Measurements from ENCODE around the gene MYLK4. TPM values are rescaled to one million over a fixed set of nuclear protein-coding genes. Genes with fewer than 3 reads are reported as not detected.

Gene MYLK4
- total RNA-seq, 4 donors from 2014 or later: 0.49 to 1.9 (median 1.0) TPM

DNA sequence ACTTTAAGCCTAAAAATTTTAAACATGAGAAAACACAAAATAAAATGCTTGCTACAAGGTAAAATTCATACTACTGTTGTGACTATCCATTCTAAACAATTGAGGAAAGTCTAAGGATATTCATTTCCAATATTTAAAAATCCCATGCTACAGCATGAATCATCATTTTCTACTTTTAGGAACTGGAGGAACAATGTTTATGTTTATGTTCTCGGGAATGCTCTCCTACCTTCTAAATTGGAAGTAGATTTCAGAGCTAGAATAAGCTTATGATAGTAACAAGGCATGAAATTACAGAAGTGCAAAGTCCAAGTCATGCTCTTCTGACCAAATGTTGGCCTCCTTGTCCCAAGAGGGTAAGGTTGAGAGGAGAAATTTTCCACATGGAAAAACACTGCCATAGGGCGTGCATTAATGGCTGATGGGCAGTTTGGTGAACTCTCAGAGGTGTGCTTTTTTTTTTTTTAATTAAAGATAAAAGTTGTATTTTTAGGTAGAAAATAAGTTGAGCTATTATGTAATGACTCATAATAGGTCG, 6.0 kb upstream of the MYLK4 start:
- Histone ChIP-seq H3K36me3 (no peaks in the 10 kb centered on the region), H3K4me3 (no peak overlapping the region), H3K27ac (no peak overlapping the region), H3K4me1 (no peaks in the 10 kb centered on the region), H3K27me3 (no peaks in the 10 kb centered on the region), H3K9me3 (no peaks in the 10 kb centered on the region)
- no peak for DNase-seq
- 79 to 84% methylated on average over 3 of the region's 3 CpGs for WGBS, 2 donors
- intact Hi-C loops (cut with DNase I): no loop called here
- TF ChIP-seq, protein P1, sequence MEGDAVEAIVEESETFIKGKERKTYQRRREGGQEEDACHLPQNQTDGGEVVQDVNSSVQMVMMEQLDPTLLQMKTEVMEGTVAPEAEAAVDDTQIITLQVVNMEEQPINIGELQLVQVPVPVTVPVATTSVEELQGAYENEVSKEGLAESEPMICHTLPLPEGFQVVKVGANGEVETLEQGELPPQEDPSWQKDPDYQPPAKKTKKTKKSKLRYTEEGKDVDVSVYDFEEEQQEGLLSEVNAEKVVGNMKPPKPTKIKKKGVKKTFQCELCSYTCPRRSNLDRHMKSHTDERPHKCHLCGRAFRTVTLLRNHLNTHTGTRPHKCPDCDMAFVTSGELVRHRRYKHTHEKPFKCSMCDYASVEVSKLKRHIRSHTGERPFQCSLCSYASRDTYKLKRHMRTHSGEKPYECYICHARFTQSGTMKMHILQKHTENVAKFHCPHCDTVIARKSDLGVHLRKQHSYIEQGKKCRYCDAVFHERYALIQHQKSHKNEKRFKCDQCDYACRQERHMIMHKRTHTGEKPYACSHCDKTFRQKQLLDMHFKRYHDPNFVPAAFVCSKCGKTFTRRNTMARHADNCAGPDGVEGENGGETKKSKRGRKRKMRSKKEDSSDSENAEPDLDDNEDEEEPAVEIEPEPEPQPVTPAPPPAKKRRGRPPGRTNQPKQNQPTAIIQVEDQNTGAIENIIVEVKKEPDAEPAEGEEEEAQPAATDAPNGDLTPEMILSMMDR (IDR thresholded peaks at IDR 0.05): no peak
- TF ChIP-seq POLR2A (IDR thresholded peaks at IDR 0.05): no peak

DNA sequence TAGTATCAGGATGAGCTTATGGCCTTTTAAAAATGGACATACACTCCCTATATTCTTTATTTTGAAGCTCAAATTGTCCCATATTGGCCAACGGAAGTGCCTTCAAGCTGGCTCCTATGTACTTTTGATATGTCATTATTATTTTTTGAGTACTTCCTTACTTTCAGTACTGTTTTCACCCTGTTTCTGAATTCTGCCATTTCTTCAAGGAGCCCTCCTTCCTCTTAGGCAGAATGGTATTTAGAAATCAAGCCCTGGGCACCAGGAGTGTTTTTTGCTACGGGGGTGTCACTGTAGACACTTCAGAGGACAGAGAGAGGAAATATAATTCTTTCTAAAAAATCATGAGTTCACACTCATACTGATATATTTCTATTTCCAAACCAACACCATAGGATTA, 5.5 kb upstream of the MYLK4 start:
- intact Hi-C loops (cut with DNase I): no loop called here
- no peaks in the 10 kb centered on the region for H3K27me3 ChIP-seq

DNA sequence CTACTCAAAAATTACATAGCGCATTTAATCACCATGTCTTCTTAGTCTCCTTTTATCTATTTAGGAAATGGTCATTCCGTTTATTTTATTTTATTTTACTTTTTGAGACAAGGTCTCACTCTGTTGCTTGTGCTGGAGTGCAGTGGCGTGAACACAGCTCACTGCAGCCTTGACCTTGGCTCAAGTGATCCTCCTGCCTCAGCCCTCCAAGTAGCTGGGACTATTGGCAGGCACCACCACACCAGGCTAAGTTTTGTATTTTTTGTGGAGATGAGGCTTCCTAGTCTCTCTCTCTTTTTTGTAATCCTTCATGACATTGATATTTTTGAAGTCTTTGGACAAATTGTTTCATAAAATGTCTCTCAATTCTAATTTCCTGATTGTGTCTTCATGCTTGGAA, 4.7 kb upstream of the MYLK4 start:
- H3K4me3 ChIP-seq: no peak overlapping the region
- H3K4me1 ChIP-seq: no peaks in the 10 kb centered on the region
- H3K27me3 ChIP-seq: no peaks in the 10 kb centered on the region
- TF ChIP-seq, protein P1 (IDR thresholded peaks at IDR 0.05): no peak
- H3K27ac ChIP-seq: no peak overlapping the region
- DNase-seq: no peak
- no peaks in the 10 kb centered on the region for H3K36me3 ChIP-seq
- H3K9me3 ChIP-seq: no peaks in the 10 kb centered on the region
- intact Hi-C loops (cut with DNase I): no loop called here
- WGBS, 2 donors: 86 to 92% methylated on average over 3 of the region's 3 CpGs

More for the DNA sequence above, 5.5 kb upstream of the MYLK4 start:
- Histone ChIP-seq H3K4me1 (no peaks in the 10 kb centered on the region), H3K4me3 (no peak overlapping the region), H3K36me3 (no peaks in the 10 kb centered on the region), H3K9me3 (no peaks in the 10 kb centered on the region), H3K27ac (no peak overlapping the region)
- TF ChIP-seq, protein P1 (IDR thresholded peaks at IDR 0.05): no peak
- TF ChIP-seq POLR2A (IDR thresholded peaks at IDR 0.05): no peak
- WGBS, 2 donors: 73% methylated on average over 2 of the region's 2 CpGs
- no peak for DNase-seq

DNA sequence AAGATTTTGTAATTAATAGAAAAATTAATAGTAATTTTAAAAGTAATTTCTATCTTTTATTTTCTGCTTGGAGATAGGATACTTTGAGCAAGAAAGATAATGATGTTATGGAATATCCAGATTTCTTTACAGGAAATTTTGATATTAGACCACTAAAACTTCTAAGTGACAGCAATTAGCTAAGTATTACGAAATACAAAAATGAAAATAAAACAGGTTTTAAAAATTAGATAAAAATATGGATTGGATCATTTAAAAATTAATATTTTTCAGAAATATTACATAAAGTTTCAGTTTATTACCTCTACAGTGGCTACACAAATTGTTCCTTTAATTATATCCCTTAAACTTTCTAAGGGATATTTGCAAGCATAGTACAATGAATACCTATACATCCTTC, 4.2 kb upstream of the MYLK4 start:
- Histone ChIP-seq H3K36me3 (no peaks in the 10 kb centered on the region), H3K27me3 (no peaks in the 10 kb centered on the region), H3K9me3 (no peaks in the 10 kb centered on the region), H3K4me3 (no peak overlapping the region), H3K4me1 (peaks cover 0 to 3% (median 0%) of the 10 kb centered on the region in 3 donors), H3K27ac (no peak overlapping the region)
- intact Hi-C loops (cut with DNase I): loop anchor here (5.0 kb wide), 1 partner anchor 1158 kb away; no protein-coding TSS in a partner anchor
- no peak for TF ChIP-seq POLR2A (IDR thresholded peaks at IDR 0.05)
- TF ChIP-seq, protein P1 (IDR thresholded peaks at IDR 0.05): no peak
- 77 to 88% methylated on average over 1 of the region's 1 CpG for WGBS, 2 donors
- DNase-seq: no peak

DNA sequence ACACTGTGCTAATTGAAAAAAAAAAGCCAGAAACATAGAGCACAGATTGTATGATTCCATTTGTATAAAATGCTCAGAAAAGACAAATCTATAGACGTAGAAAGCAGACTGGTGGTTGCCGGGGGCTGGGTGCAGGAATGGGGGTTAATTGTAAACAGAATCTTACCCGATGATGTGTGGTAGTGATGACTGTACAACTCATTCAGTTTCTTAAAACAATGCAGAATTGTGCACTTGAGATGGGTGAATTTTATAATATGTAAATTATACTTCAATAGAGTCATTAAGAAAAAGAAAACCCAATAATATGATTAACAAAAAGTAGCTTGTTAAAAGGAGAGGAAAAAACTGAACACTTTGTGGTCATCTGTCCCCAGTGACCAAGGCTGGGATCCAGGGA, 3.7 kb upstream of the MYLK4 start:
- Histone ChIP-seq H3K4me3 (no peak overlapping the region), H3K27ac (no peak overlapping the region), H3K9me3 (no peaks in the 10 kb centered on the region), H3K36me3 (no peaks in the 10 kb centered on the region), H3K27me3 (no peaks in the 10 kb centered on the region), H3K4me1 (peaks cover 0 to 6% (median 0%) of the 10 kb centered on the region in 3 donors)
- intact Hi-C loops (cut with DNase I): loop anchor here (5.0 kb wide), 1 partner anchor 1157 kb away; no protein-coding TSS in a partner anchor
- 79 to 88% methylated on average over 2 to 3 of the region's 3 CpGs for WGBS, 2 donors
- TF ChIP-seq, protein P1 (IDR thresholded peaks at IDR 0.05): no peak
- no peak for TF ChIP-seq POLR2A (IDR thresholded peaks at IDR 0.05)
- DNase-seq: no peak

Measured in esophagus squamous epithelium (tissue), 5 donors.